ENCODE data around the gene MRPS12. TPM values are rescaled to one million over a fixed set of nuclear protein-coding genes. Genes with fewer than 3 reads are reported as not detected.

The MRPS12 gene
- total and polyA plus RNA-seq, 2 of the 4 experiments (the other 2 are of a cell fraction), result 26.7 to 75.4 TPM

DNA sequence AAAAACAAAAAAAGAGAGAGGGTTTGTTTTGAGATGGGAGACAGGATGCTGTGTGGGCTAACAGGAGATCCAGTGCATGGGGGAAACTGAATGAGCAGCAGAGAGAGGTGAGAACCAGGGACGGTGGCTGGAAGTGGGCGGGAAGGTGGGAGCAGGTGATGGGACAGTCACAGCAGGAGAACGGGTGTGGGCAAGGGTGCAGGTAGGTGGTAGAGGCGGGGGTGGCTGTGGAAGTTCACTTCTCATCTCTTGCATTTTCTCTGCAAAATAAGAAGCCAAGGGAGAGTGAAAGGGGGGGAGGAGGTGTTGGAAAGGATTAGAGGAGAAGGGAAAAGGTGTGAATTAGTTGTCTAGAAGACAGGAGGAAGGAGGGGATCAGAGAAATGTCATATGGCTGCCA lies 22.9 kb downstream of the MRPS12 start:
- POLR2A ChIA-PET (ENCODE audit: unreplicated experiment), result no interaction called here
- no peak overlapping the region for H4K8ac ChIP-seq (ENCODE audit: low read depth in 2 of 2, low read length in 2 of 2)
- 0 out of 2 replicates have a peak, but pooled peaks cover 3% of the 10 kb centered on the region for H3K9me1 ChIP-seq (ENCODE audit: insufficient read depth, low read length)
- H2BK5ac ChIP-seq (ENCODE audit: low read depth, low read length, poor library complexity, severe bottlenecking), result no peak overlapping the region
- H3K23ac ChIP-seq (ENCODE audit: low read depth, low read length), result no peak overlapping the region
- dilution Hi-C loops (cut with HindIII; ENCODE audit: low sequenced_read_pairs, unreplicated experiment), result no loop called here
- no peak overlapping the region for H2BK20ac ChIP-seq (ENCODE audit: low read depth, low read length)
- no peaks in the 10 kb centered on the region for H3K27me3 ChIP-seq (ENCODE audit: control insufficient read depth, insufficient read depth, low read length)
- H3K36me3 ChIP-seq (ENCODE audit: control insufficient read depth, insufficient read depth, low read length), result no peaks in the 10 kb centered on the region
- ATAC-seq (ENCODE audit: low read depth), result no peak
- peaks cover 0 to 3% of the 10 kb centered on the region in 2 experiments; a peak in 1 of 4 replicates for H3K79me1 ChIP-seq (ENCODE audit: low read depth in 1 of 2, low read length in 2 of 2)
- BruUV-seq (replicated peaks), result no TSS peak
- no peak overlapping the region for H2AFZ ChIP-seq (replicated peaks; ENCODE audit: low read length, poor library complexity)
- no peaks in the 10 kb centered on the region; the same call in 1 of the 2 replicates for H4K20me1 ChIP-seq (ENCODE audit: insufficient read depth, low read length)
- no peak overlapping the region for H4K5ac ChIP-seq (ENCODE audit: low read depth, low read length)
- no peak for TF ChIP-seq RAD21 (IDR thresholded peaks at IDR 0.05; ENCODE audit: low read length)
- TF ChIP-seq FOS (IDR thresholded peaks at IDR 0.05; ENCODE audit: low read depth, low read length), result no peak
- TF ChIP-seq, protein P1, sequence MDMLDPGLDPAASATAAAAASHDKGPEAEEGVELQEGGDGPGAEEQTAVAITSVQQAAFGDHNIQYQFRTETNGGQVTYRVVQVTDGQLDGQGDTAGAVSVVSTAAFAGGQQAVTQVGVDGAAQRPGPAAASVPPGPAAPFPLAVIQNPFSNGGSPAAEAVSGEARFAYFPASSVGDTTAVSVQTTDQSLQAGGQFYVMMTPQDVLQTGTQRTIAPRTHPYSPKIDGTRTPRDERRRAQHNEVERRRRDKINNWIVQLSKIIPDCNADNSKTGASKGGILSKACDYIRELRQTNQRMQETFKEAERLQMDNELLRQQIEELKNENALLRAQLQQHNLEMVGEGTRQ (IDR thresholded peaks at IDR 0.05; ENCODE audit: low read depth, low read length), result no peak
- no peak for TF ChIP-seq POLR2A (IDR thresholded peaks at IDR 0.05; ENCODE audit: low read depth, low read length)
- no peak for TF ChIP-seq BHLHE40 (IDR thresholded peaks at IDR 0.05; ENCODE audit: low read depth, low read length)
- TF ChIP-seq SMC3 (IDR thresholded peaks at IDR 0.05; ENCODE audit: low read depth, low read length), result no peak
- no peak for TF ChIP-seq CEBPB (IDR thresholded peaks at IDR 0.05; ENCODE audit: low read depth, low read length)
- no peak for TF ChIP-seq RCOR1 (IDR thresholded peaks at IDR 0.05; ENCODE audit: insufficient replicate concordance, low read length)
- TF ChIP-seq MAZ (IDR thresholded peaks at IDR 0.05; ENCODE audit: borderline replicate concordance, low read depth, low read length), result no peak
- no peak for TF ChIP-seq CHD1 (IDR thresholded peaks at IDR 0.05; ENCODE audit: low read depth, low read length)
- TF ChIP-seq, protein P2, sequence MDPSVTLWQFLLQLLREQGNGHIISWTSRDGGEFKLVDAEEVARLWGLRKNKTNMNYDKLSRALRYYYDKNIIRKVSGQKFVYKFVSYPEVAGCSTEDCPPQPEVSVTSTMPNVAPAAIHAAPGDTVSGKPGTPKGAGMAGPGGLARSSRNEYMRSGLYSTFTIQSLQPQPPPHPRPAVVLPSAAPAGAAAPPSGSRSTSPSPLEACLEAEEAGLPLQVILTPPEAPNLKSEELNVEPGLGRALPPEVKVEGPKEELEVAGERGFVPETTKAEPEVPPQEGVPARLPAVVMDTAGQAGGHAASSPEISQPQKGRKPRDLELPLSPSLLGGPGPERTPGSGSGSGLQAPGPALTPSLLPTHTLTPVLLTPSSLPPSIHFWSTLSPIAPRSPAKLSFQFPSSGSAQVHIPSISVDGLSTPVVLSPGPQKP (IDR thresholded peaks at IDR 0.05; ENCODE audit: borderline replicate concordance, low read depth, low read length), result no peak
- no peak overlapping the region for H4K91ac ChIP-seq (ENCODE audit: insufficient read depth, low read depth, low read length)
- no peak overlapping the region for H3K9ac ChIP-seq (ENCODE audit: low read depth, low read length)
- no peak overlapping the region for H2AK9ac ChIP-seq (replicated peaks; ENCODE audit: low read depth, low read length, poor library complexity)
- H3K56ac ChIP-seq (ENCODE audit: extremely low read depth, insufficient read depth, low read length), result no peak overlapping the region
- H3K9me3 ChIP-seq (ENCODE audit: control insufficient read depth, insufficient read depth, low read length), result no peaks in the 10 kb centered on the region
- CTCF ChIA-PET, result interaction anchor here (1.0 kb wide), 1 partner anchor 23 kb away, joined by 3 read pairs; the partner anchor contains the start of genes MRPS12 and SARS2
- DNase-seq, result no peak
- no peak overlapping the region for H3K27ac ChIP-seq (ENCODE audit: insufficient read depth, low read length)
- H3K18ac ChIP-seq (ENCODE audit: low read depth, low read length), result no peak overlapping the region
- intact Hi-C loops (cut with micrococcal nuclease), result no loop called here
- H2BK120ac ChIP-seq (ENCODE audit: low read depth, low read length), result no peak overlapping the region
- in situ Hi-C loops (cut with MboI; ENCODE audit: low sequenced_read_pairs), result loop anchor here (10.0 kb wide), 1 partner anchor 371 kb away; the partner anchor contains the start of gene LRFN1
- WGBS, 2 experiments (ENCODE audit: extremely low coverage in 2 of 2, insufficient read length in 1 of 2), result 50% methylated on average over 2 of the region's 4 CpGs; no CpG with 5 or more reads in 1 of the 2 experiments
- H3K14ac ChIP-seq (replicated peaks; ENCODE audit: low read depth, low read length), result no peak overlapping the region
- H2AK5ac ChIP-seq (ENCODE audit: low read depth, low read length), result no peak overlapping the region
- peaks cover 2% of the 10 kb centered on the region; the same call in 1 of the 2 replicates for H3K4me1 ChIP-seq (ENCODE audit: control insufficient read depth, insufficient read depth, low read length)
- no peak overlapping the region for H3K4me2 ChIP-seq (ENCODE audit: low read depth, low read length)
- H3K4me3 ChIP-seq (ENCODE audit: insufficient read depth, low read depth, low read length), result no peak overlapping the region
- no peak overlapping the region for H2BK15ac ChIP-seq (ENCODE audit: low read depth, low read length)
- H3K4ac ChIP-seq (ENCODE audit: low read depth, low read length), result no peak overlapping the region
